GM12878 (cell line): ENCODE measurements around the gene TBC1D22B. TPM values are rescaled to one million over a fixed set of nuclear protein-coding genes. Genes with fewer than 3 reads are reported as not detected.

ENCODE experiments used
- ATAC-seq: fragments of 200-7000 bp; cut with Tn5 transposase; 3 replicates; pipeline ENCODE4 v1.9.1; 2020; ENCODE audit warnings: mild to moderate bottlenecking, moderate library complexity
- BruUV-seq: library from RNA; stranded (reverse); fragments of 400-500 nt; replicated peaks from 2 replicates; lab custom pipeline; 2021; lab: Mats Ljungman, UMichigan
- CTCF ChIA-PET: fragments of 300-600 bp; sonication (Branson Sonifier 250); formaldehyde crosslinking; extraction: SDS; loops from one replicate; lab custom pipeline; 2021; ENCODE audit warnings: inconsistent platforms; lab: Yijun Ruan, JAX
- POLR2A ChIA-PET: fragments of 350-600 bp; formaldehyde crosslinking; extraction: SDS; loops from one replicate; lab custom pipeline; 2021; ENCODE audit warnings: inconsistent platforms; lab: Charles Lee
- RAD21 ChIA-PET: fragments of 300-600 bp; sonication (Branson Sonifier 250); formaldehyde crosslinking; loops from one replicate; lab custom pipeline; 2023; ENCODE audit warnings: antibody characterized with exemption; ENCODE audit not compliant: unreplicated experiment; lab: Charles Lee
- SMC1A ChIA-PET: fragments of 300-600 bp; sonication (Branson Sonifier 250); formaldehyde crosslinking; loops from one replicate; lab custom pipeline; 2023; ENCODE audit not compliant: unreplicated experiment, uncharacterized antibody; lab: Charles Lee
- DNase-seq: peaks from one replicate; pipeline ENCODE4 v3.0.0-alpha.2; 2011; ENCODE audit warnings: low read depth, low spot score
- FAIRE-seq: peaks from 3 replicates; lab custom pipeline; 2011; peaks lifted over from hg19 to GRCh38; lab: Jason Lieb, UNC
- H2AFZ ChIP-seq: 2 replicates; pipeline ENCODE4 v1.6.0; 2011; ENCODE audit warnings: low read depth, low read length, control low read depth; ENCODE audit not compliant: control insufficient read depth
- H3K27ac ChIP-seq: 2 replicates; pipeline ENCODE4 v1.5.1; 2011; ENCODE audit warnings: control low read depth; ENCODE audit not compliant: control insufficient read depth, insufficient read depth
- H3K27me3 ChIP-seq, 2 experiments: replicated peaks in 1 of 2; 2 replicates each; pipeline versions ENCODE4 v1.6.0 to v1.6.1; 2011; ENCODE audit warnings: low read length in 1 of 2; ENCODE audit not compliant: control insufficient read depth in 2 of 2, insufficient read depth in 2 of 2
- H3K36me3 ChIP-seq, 2 experiments: 2 replicates each; pipeline ENCODE4 v1.5.1; 2011; ENCODE audit warnings: low read length in 1 of 2; ENCODE audit not compliant: control insufficient read depth in 2 of 2, insufficient read depth in 2 of 2
- H3K4me1 ChIP-seq: 2 replicates; pipeline ENCODE4 v1.6.1; 2011; ENCODE audit warnings: mild to moderate bottlenecking, low read length, moderate library complexity, mixed read lengths; ENCODE audit not compliant: control insufficient read depth, insufficient read depth
- H3K4me2 ChIP-seq: 2 replicates; pipeline ENCODE4 v1.6.0; 2011; ENCODE audit warnings: control low read depth; ENCODE audit not compliant: control insufficient read depth, insufficient read depth
- H3K4me3 ChIP-seq: fragments of 200-600 bp; sonication (generic); 2 replicates; pipeline ENCODE4 v1.5.1; 2016
- H3K79me2 ChIP-seq: 2 replicates; pipeline ENCODE4 v1.6.0; 2011; ENCODE audit warnings: low read length; ENCODE audit not compliant: control insufficient read depth, insufficient read depth
- H3K9ac ChIP-seq: 2 replicates; pipeline ENCODE4 v1.8.0; 2011; ENCODE audit warnings: low read length, control low read depth, mixed read lengths; ENCODE audit not compliant: control insufficient read depth, insufficient read depth
- H3K9me3 ChIP-seq: replicated peaks from 3 replicates; pipeline ENCODE4 v1.5.1; 2011; ENCODE audit warnings: mild to moderate bottlenecking, low read length; ENCODE audit not compliant: control insufficient read depth, insufficient read depth
- H4K20me1 ChIP-seq: 2 replicates; pipeline ENCODE4 v1.6.0; 2011; ENCODE audit not compliant: control insufficient read depth, insufficient read depth
- BRCA1 ChIP-seq: IDR thresholded peaks from 2 replicates; pipeline ENCODE4 v1.6.1; 2011; ENCODE audit warnings: low read depth, low read length, improper control_type of control experiment
- HDAC2 ChIP-seq: fragments of 200-600 bp; sonication (generic); IDR thresholded peaks from 2 replicates; pipeline ENCODE4 v1.6.1; 2017
- IRF3 ChIP-seq: fragments of 450-650 bp; IDR thresholded peaks from 2 replicates; pipeline ENCODE4 v1.6.1; 2014; ENCODE audit warnings: mild to moderate bottlenecking
- JUNB ChIP-seq: IDR thresholded peaks from 2 replicates; pipeline ENCODE4 v1.6.1; 2016; ENCODE audit warnings: antibody characterized with exemption, mild to moderate bottlenecking
- NR2F1 ChIP-seq: fragments of 450-650 bp; conservative IDR thresholded peaks from 2 replicates; pipeline ENCODE4 v1.6.1; 2017; ENCODE audit warnings: mild to moderate bottlenecking
- RB1 ChIP-seq: fragments of 450-650 bp; formaldehyde crosslinking; IDR thresholded peaks from 2 replicates; pipeline ENCODE4 v1.6.1; 2017; ENCODE audit warnings: mild to moderate bottlenecking, borderline replicate concordance
- YY1 ChIP-seq: IDR thresholded peaks from 2 replicates; pipeline ENCODE4 v1.6.1; 2011; ENCODE audit warnings: low read depth, mild to moderate bottlenecking, low read length
- ZNF274 ChIP-seq: IDR thresholded peaks from one replicate; pipeline ENCODE4 v1.8.0; 2011; ENCODE audit not compliant: insufficient read length, insufficient read depth
- ZNF622 ChIP-seq: fragments of 450-650 bp; IDR thresholded peaks from 2 replicates; pipeline ENCODE4 v1.6.1; 2017; ENCODE audit warnings: mild to moderate bottlenecking, inconsistent platforms
- ZZZ3 ChIP-seq: IDR thresholded peaks from 2 replicates; pipeline ENCODE4 v1.6.1; 2011; ENCODE audit warnings: low read depth; ENCODE audit not compliant: control insufficient read depth, insufficient read length
- WGBS: methylation state at CpG from one replicate; pipeline ENCODE4 v1.1.6; 2016; ENCODE audit warnings: low lambda C conversion rate; ENCODE audit not compliant: insufficient replicate concordance, insufficient coverage; ENCODE audit errors: missing lambda C conversion rate; 5-methylcytosine and 5-hydroxymethylcytosine counted together
- in situ Hi-C: fragments of 300-500 bp; cut with MboI; formaldehyde crosslinking; loops from 9 replicates; pipeline ENCODE4 v1.14.3; 2018; ENCODE audit warnings: mixed read lengths
- intact Hi-C: fragments of 100-400 bp; cut with micrococcal nuclease; formaldehyde crosslinking; loops from one replicate; pipeline ENCODE4 v1.14.2; 2022; ENCODE audit not compliant: unreplicated experiment
- polyA plus RNA-seq, 11 experiments: library from polyadenylated mRNA; depleted of rRNA in 4 of 11; unstranded in 6 of 11; stranded (reverse) in 5 of 11; fragments of >200 nt; fragmentation: Nextera tagmentation in 4 of 11; fragmentation: Illumina TruSeq in 1 of 11; extraction: Ambion mirVana in 4 of 11; extraction: Trizol in 1 of 11; gene quantifications; 1 replicate in 1 of 11; 2 replicates in 10 of 11; pipeline versions ENCODE4 v1.2.1 to v1.2.3, GENCODE V29; 2011 to 2016; ENCODE audit warnings: inconsistent platforms in 2 of 11, missing spikeins in 2 of 11, low read depth in 1 of 11
- total RNA-seq, 4 experiments: library from RNA; depleted of rRNA in 3 of 4; stranded (reverse); fragments of >200 nt in 3 of 4; fragmentation: Illumina TruSeq in 1 of 4; extraction: Trizol in 1 of 4; gene quantifications; 2 replicates each; pipeline versions ENCODE4 v1.2.1 to v1.2.3, GENCODE V29; 2013 to 2021

The TBC1D22B gene
- total and polyA plus RNA-seq, 10 of the 15 experiments (the other 5 are each of a cell fraction or from before 2014, with no cell fraction given): 3.4 to 18.7 (median 14.1) TPM

- no peak for TF ChIP-seq RB1
- TF ChIP-seq YY1: no peak
- TF ChIP-seq IRF3: no peak
- no peak for TF ChIP-seq BRCA1
These were observed 50.7 kb downstream of the TBC1D22B start (continued) for GRCh38 chr6:37308069-37308815.

DNA sequence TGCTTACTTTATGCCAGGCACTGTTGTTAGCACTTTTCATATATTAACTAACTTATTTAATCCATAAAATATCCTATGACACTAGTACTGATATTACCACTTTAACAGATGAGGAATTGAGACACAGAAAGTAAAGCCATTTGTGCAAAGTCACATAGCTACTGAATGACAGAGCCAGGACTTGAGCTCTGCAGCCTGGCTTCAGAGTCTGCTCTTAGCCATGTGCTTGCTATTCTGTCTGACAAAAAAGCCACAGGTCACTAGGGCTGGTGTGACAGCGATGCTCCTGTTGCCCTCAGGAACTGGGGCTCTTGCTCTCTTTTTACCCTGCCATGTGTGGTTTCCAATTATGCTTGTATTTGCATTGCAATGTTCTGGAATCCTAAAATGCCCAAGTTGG is 51.5 kb downstream of the TBC1D22B start:
- FAIRE-seq (no peak), ATAC-seq (no peak), DNase-seq (no peak)
- H3K79me2 ChIP-seq: no peaks in the 10 kb centered on the region
- POLR2A ChIA-PET: interaction anchor here (0.6 kb wide), 1 partner anchor 1780 kb away, joined by 4 read pairs; no protein-coding TSS in a partner anchor
- no peak overlapping the region for H3K9ac ChIP-seq
- no peaks in the 10 kb centered on the region for H4K20me1 ChIP-seq
- SMC1A ChIA-PET: interaction anchor here (0.7 to 1.4 kb wide), 4 partner anchors 17 to 685 kb away, joined by 3 to 5 read pairs (median 4); no protein-coding TSS in a partner anchor
- WGBS: 100% methylated on average over 1 of the region's 1 CpG
- intact Hi-C loops: no loop called here
- peaks cover 5% of the 10 kb centered on the region for H3K4me1 ChIP-seq
- H3K27me3 ChIP-seq: no peaks in the 10 kb centered on the region
- H3K9me3 ChIP-seq: no peaks in the 10 kb centered on the region
- H3K4me2 ChIP-seq: no peak overlapping the region
- no peak overlapping the region for H3K4me3 ChIP-seq
- peaks cover 0 to 4% of the 10 kb centered on the region in 2 experiments; a peak in 2 of 4 replicates for H3K36me3 ChIP-seq
- CTCF ChIA-PET: interaction anchor here (0.8 to 8.6 kb wide), 7 partner anchors 11 to 100 kb away, joined by 3 to 61 read pairs (median 4); no protein-coding TSS in a partner anchor
- BruUV-seq: no TSS peak
- H2AFZ ChIP-seq: no peak overlapping the region
- TF ChIP-seq ZZZ3 (no peak), JUNB (no peak), ZNF622 (no peak), NR2F1 (no peak), HDAC2 (no peak), ZNF274 (no peak)
- in situ Hi-C loops: no loop called here
- no peak overlapping the region for H3K27ac ChIP-seq
- RAD21 ChIA-PET: interaction anchor here (0.5 to 1.0 kb wide), 2 partner anchors 16 to 291 kb away, joined by 3 read pairs; no protein-coding TSS in a partner anchor
